Right atrium auricular region (tissue), 2 donors: ENCODE measurements around the gene IL24. TPM values are rescaled to one million over a fixed set of nuclear protein-coding genes. Genes with fewer than 3 reads are reported as not detected.

Experiments
- DNase-seq: peaks from one replicate; pipeline ENCODE4 v3.0.0-alpha.2; 2019; ENCODE audit warnings: low spot score
- H3K27ac ChIP-seq, 2 donors: fragments of 200-600 bp; sonication (generic); 1 replicate in 1 of 2; 2 replicates in 1 of 2; pipeline ENCODE4 v1.5.1; 2016 to 2019
- H3K27me3 ChIP-seq, 2 donors: fragments of 200-600 bp; sonication (generic); one replicate each; pipeline versions ENCODE4 v1.5.1 to v1.6.0; 2017 to 2019
- H3K36me3 ChIP-seq: fragments of 200-600 bp; sonication (generic); one replicate; pipeline ENCODE4 v1.5.1; 2016
- H3K4me1 ChIP-seq, 2 donors: fragments of 200-600 bp; sonication (generic); one replicate each; pipeline versions ENCODE4 v1.5.1 to v1.6.0; 2017 to 2019
- H3K4me3 ChIP-seq, 2 donors: fragments of 200-600 bp; sonication (generic); 1 replicate in 1 of 2; 2 replicates in 1 of 2; pipeline ENCODE4 v1.5.1; 2017 to 2019; ENCODE audit warnings: mild to moderate bottlenecking in 1 of 2, moderate library complexity in 1 of 2
- H3K9me3 ChIP-seq, 2 donors: fragments of 200-600 bp; sonication (generic); one replicate each; pipeline ENCODE4 v1.5.1; 2019
- CTCF ChIP-seq, 2 donors: fragments of 200-600 bp; sonication (generic); IDR thresholded peaks; one replicate each; pipeline ENCODE4 v1.5.1; 2019; ENCODE audit warnings: antibody characterized with exemption in 2 of 2
- total RNA-seq, 2 donors: library from RNA; depleted of rRNA; stranded (reverse); fragments of >200 nt; gene quantifications; one replicate each; pipeline ENCODE4 v1.1.0, GENCODE V29; 2016

Gene IL24
- total RNA-seq, 2 donors from 2014 or later: 1.1 TPM; not detected in 1

- no peak for DNase-seq
- no peaks in the 10 kb centered on the region for H3K36me3 ChIP-seq
- no peaks in the 10 kb centered on the region for H3K9me3 ChIP-seq
- H3K4me3 ChIP-seq: no peak overlapping the region
- H3K27ac ChIP-seq: no peak overlapping the region
- no peaks in the 10 kb centered on the region for H3K27me3 ChIP-seq
- peaks cover 0 to 4% of the 10 kb centered on the region in 2 donors for H3K4me1 ChIP-seq
- TF ChIP-seq CTCF (IDR thresholded peaks at IDR 0.05): no peak
Measured at GRCh38 chr1:206925106-206925736, 28.0 kb downstream of the IL24 start.

DNA sequence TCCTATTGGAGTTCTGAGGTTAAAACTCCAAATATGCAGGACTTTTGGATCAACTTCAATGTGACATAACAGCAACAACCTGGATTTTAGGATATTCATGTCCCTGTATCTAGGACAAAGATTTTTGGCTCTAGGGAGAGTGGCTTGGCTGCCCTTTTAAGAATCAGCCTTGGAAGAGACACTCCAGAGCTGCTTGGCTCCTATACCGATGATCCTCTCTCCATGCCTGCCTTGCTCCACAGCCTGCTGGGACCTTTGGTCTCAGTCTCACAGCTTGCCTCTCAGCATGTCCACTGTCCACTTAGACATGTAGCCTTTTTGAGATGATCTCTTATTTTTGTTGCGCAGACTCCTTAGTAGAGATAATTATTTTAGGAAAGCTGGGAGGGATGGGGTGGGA is 29.0 kb downstream of the IL24 start:
- no peak for TF ChIP-seq CTCF (IDR thresholded peaks at IDR 0.05)
- Histone ChIP-seq H3K27me3 (no peaks in the 10 kb centered on the region), H3K27ac (no peak overlapping the region), H3K4me3 (no peak overlapping the region), H3K9me3 (no peaks in the 10 kb centered on the region), H3K4me1 (peaks cover 0 to 4% of the 10 kb centered on the region in 2 donors), H3K36me3 (no peaks in the 10 kb centered on the region)
- no peak for DNase-seq

- TF ChIP-seq CTCF (IDR thresholded peaks at IDR 0.05): no peak
- Histone ChIP-seq H3K27ac (no peak overlapping the region), H3K9me3 (no peaks in the 10 kb centered on the region), H3K36me3 (no peaks in the 10 kb centered on the region), H3K4me1 (no peaks in the 10 kb centered on the region), H3K27me3 (no peaks in the 10 kb centered on the region), H3K4me3 (no peak overlapping the region)
- DNase-seq: no peak
Measured at GRCh38 chr1:206929524-206929923, 32.3 kb downstream of the IL24 start.

DNA sequence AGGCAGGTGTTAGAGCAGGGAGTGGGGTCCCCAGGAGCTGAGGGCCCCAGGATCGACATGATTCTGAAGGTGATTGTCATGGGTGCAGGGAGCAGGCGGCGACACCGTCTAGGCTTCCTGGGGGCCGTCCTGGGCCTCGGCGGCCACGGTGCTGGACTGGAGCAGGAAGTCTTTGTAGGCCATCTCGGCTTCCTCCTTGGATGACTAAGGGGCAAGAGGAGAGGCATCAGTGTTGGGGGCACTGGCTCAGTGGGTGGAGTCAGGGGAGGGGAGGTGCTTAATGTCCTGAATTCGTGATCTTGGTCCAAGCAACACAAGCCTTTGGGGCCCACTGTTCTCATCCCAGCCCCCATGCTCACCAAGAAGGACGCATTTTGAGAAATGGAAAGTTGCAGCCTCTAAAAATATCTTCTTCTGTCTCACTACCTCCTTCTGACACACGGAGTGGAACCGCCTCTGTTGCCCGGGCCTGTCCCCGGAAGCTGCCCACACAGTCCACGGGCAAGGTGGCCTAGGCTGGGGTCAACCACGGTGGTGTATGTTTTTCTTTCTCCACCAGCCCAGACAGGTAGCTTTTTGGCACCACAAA is 33.1 kb downstream of the IL24 start:
- Histone ChIP-seq H3K4me3 (no peak overlapping the region), H3K36me3 (no peaks in the 10 kb centered on the region), H3K4me1 (no peaks in the 10 kb centered on the region), H3K9me3 (no peaks in the 10 kb centered on the region), H3K27me3 (no peaks in the 10 kb centered on the region), H3K27ac (no peak overlapping the region)
- DNase-seq: no peak
- no peak for TF ChIP-seq CTCF (IDR thresholded peaks at IDR 0.05)

GRCh38 chr1:206931709-206932108 is 34.5 kb downstream of the IL24 start:
- Histone ChIP-seq H3K9me3 (no peaks in the 10 kb centered on the region), H3K36me3 (no peaks in the 10 kb centered on the region), H3K27me3 (no peaks in the 10 kb centered on the region), H3K4me3 (no peak overlapping the region), H3K27ac (no peak overlapping the region), H3K4me1 (no peaks in the 10 kb centered on the region)
- TF ChIP-seq CTCF (IDR thresholded peaks at IDR 0.05): no peak
- DNase-seq: no peak

DNA sequence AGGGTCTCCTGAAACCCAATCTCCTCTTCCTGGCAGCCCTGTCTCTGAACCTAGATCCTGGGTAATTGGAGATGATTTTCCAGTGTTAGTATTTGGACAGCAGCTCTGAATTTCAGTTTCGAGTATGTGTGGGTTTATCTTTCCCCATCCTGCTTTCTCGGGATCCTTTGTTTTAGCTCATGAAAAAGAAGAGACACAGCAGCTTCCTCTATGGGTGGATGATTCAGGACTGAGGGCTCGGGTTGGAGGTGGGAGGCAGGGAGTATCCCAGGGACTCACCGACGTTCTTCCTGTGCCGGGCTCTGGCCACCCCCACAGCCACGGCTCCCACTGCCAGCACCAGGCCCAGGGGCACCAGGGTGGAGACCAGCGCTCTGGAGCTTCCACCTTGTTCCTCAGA is 34.9 kb downstream of the IL24 start:
- H3K27ac ChIP-seq: no peak overlapping the region
- no peak for DNase-seq
- H3K9me3 ChIP-seq: no peaks in the 10 kb centered on the region
- TF ChIP-seq CTCF (IDR thresholded peaks at IDR 0.05): no peak
- H3K36me3 ChIP-seq: no peaks in the 10 kb centered on the region
- no peak overlapping the region for H3K4me3 ChIP-seq
- H3K27me3 ChIP-seq: no peaks in the 10 kb centered on the region
- no peaks in the 10 kb centered on the region for H3K4me1 ChIP-seq
